HepG2 (cell line): ENCODE results near the gene MAT2A. TPM values are rescaled to one million over a fixed set of nuclear protein-coding genes. Genes with fewer than 3 reads are reported as not detected.

ENCODE experiments used
- AGO2 ChIP-seq: fragments of 200-400 bp; formaldehyde crosslinking; optimal IDR thresholded peaks from 2 replicates; pipeline ENCODE3; 2017; ENCODE audit warnings: mild to moderate bottlenecking, low read depth, low read length, moderate library complexity
- BCL6 ChIP-seq: IDR thresholded peaks from 2 replicates; pipeline ENCODE4 v1.6.1; 2016; ENCODE audit warnings: missing genetic modification reagents, missing compliant biosample characterization
- CBX1 ChIP-seq: IDR thresholded peaks from one replicate; pipeline ENCODE4 v1.6.1; 2016; ENCODE audit warnings: antibody characterized with exemption, low read depth
- CBX5 ChIP-seq: sonication (generic); formaldehyde crosslinking; IDR thresholded peaks from 2 replicates; pipeline ENCODE4 v1.4.0; 2020; ENCODE audit warnings: missing genetic modification reagents, borderline replicate concordance
- CEBPG ChIP-seq: IDR thresholded peaks from 2 replicates; pipeline ENCODE4 v1.6.1; 2016
- DBP ChIP-seq: sonication (generic); formaldehyde crosslinking; IDR thresholded peaks from 2 replicates; pipeline ENCODE4 v1.4.0; 2020; ENCODE audit warnings: missing genetic modification reagents; ENCODE audit errors: not compliant biosample characterization
- FOSL2 ChIP-seq: sonication (generic); formaldehyde crosslinking; IDR thresholded peaks from 2 replicates; pipeline ENCODE4 v1.4.0; 2020; ENCODE audit warnings: missing genetic modification reagents
- GABPA ChIP-seq, 2 experiments: IDR thresholded peaks; 2 replicates each; pipeline ENCODE4 v1.6.1; 2011 to 2016; ENCODE audit warnings: low read depth in 2 of 2, low read length in 1 of 2, missing biosample characterization in 1 of 2, missing genetic modification characterization in 1 of 2
- GABPB1 ChIP-seq: IDR thresholded peaks from 2 replicates; pipeline ENCODE4 v1.6.1; 2016; ENCODE audit warnings: mild to moderate bottlenecking, missing genetic modification reagents, moderate library complexity, missing compliant biosample characterization
- GATAD1 ChIP-seq: IDR thresholded peaks from 2 replicates; pipeline ENCODE4 v1.6.1; 2016; ENCODE audit warnings: missing genetic modification reagents, missing compliant biosample characterization
- HMG20B ChIP-seq: conservative IDR thresholded peaks from 2 replicates; pipeline ENCODE4 v1.6.1; 2016; ENCODE audit warnings: missing genetic modification reagents, missing compliant biosample characterization
- HOXD1 ChIP-seq: sonication (generic); formaldehyde crosslinking; IDR thresholded peaks from 2 replicates; pipeline ENCODE4 v1.5.0; 2020; ENCODE audit warnings: missing genetic modification reagents
- KLF11 ChIP-seq: IDR thresholded peaks from 2 replicates; pipeline ENCODE4 v1.6.1; 2016; ENCODE audit warnings: missing compliant biosample characterization
- MATR3 ChIP-seq: sonication (generic); formaldehyde crosslinking; IDR thresholded peaks from 2 replicates; pipeline ENCODE4 v1.4.0; 2020; ENCODE audit warnings: missing genetic modification reagents
- MIER2 ChIP-seq: IDR thresholded peaks from 2 replicates; pipeline ENCODE4 v1.6.1; 2016; ENCODE audit warnings: missing biosample characterization, missing genetic modification reagents
- RFXANK ChIP-seq: IDR thresholded peaks from 2 replicates; pipeline ENCODE4 v1.6.1; 2016
- SRY ChIP-seq: sonication (generic); formaldehyde crosslinking; IDR thresholded peaks from 2 replicates; pipeline ENCODE4 v1.8.0; 2022; ENCODE audit warnings: mild to moderate bottlenecking, missing genetic modification reagents
- STAT6 ChIP-seq: sonication (generic); formaldehyde crosslinking; IDR thresholded peaks from 2 replicates; pipeline ENCODE4 v1.4.0; 2020; ENCODE audit warnings: missing genetic modification reagents, mild to moderate bottlenecking, borderline replicate concordance
- U2AF2 ChIP-seq: fragments of 200-400 bp; formaldehyde crosslinking; IDR thresholded peaks from 2 replicates; pipeline ENCODE4 v1.6.1; 2017; ENCODE audit warnings: low read depth, mild to moderate bottlenecking, low read length
- WIZ ChIP-seq: sonication (generic); formaldehyde crosslinking; IDR thresholded peaks from 2 replicates; pipeline ENCODE4 v1.5.1; 2020; ENCODE audit warnings: mild to moderate bottlenecking, missing genetic modification reagents
- ZBTB26 ChIP-seq: IDR thresholded peaks from 2 replicates; pipeline ENCODE4 v1.6.1; 2016; ENCODE audit warnings: missing compliant biosample characterization, missing genetic modification reagents, borderline replicate concordance
- ZNF3 ChIP-seq: IDR thresholded peaks from 2 replicates; pipeline ENCODE4 v1.7.0; 2017; ENCODE audit warnings: inconsistent platforms
- ZNF496 ChIP-seq: sonication (generic); formaldehyde crosslinking; IDR thresholded peaks from 2 replicates; pipeline ENCODE4 v1.8.1; 2023; ENCODE audit warnings: mild to moderate bottlenecking, moderate library complexity, missing genetic modification reagents; ENCODE audit not compliant: insufficient replicate concordance
- ZNF510 ChIP-seq: sonication (generic); formaldehyde crosslinking; IDR thresholded peaks from 2 replicates; pipeline ENCODE4 v1.4.0; 2020; ENCODE audit warnings: low read depth, mild to moderate bottlenecking, missing genetic modification reagents
- ZNF652 ChIP-seq: IDR thresholded peaks from 2 replicates; pipeline ENCODE4 v1.6.1; 2016; ENCODE audit warnings: low read depth, borderline replicate concordance
- ZNF703 ChIP-seq: sonication (generic); formaldehyde crosslinking; IDR thresholded peaks from 2 replicates; pipeline ENCODE4 v1.5.1; 2020; ENCODE audit warnings: missing genetic modification reagents, mild to moderate bottlenecking, moderate library complexity, borderline replicate concordance
- ZSCAN31 ChIP-seq: sonication (generic); formaldehyde crosslinking; IDR thresholded peaks from 2 replicates; pipeline ENCODE4 v1.5.0; 2020; ENCODE audit warnings: low read depth, mild to moderate bottlenecking, missing genetic modification reagents
- polyA plus RNA-seq, 8 experiments: library from polyadenylated mRNA; depleted of rRNA in 3 of 8; stranded (reverse) in 7 of 8; unstranded in 1 of 8; fragments of >200 nt; fragmentation: Illumina TruSeq in 4 of 8; extraction: Trizol in 4 of 8; gene quantifications; 2 replicates each; pipeline versions ENCODE4 v1.2.1 to v1.2.3, GENCODE V29; 2011 to 2016; ENCODE audit warnings: low read depth in 4 of 8, missing spikeins in 1 of 8, mixed read lengths in 1 of 8; ENCODE audit not compliant: insufficient read depth in 1 of 8
- total RNA-seq, 5 experiments: library from RNA; depleted of rRNA; stranded (reverse); fragments of >200 nt; fragmentation: Illumina TruSeq; extraction: Trizol; gene quantifications; 2 replicates each; pipeline ENCODE4 v1.2.3, GENCODE V29; 2016; ENCODE audit warnings: low read depth in 1 of 5

Gene MAT2A
- total and polyA plus RNA-seq, 2 of the 13 experiments (the other 11 are each of a cell fraction or from before 2014, with no cell fraction given) = 155 to 331 TPM

GRCh38 chr2:85561280-85562212 is 22.6 kb downstream of the MAT2A start, which contains the start of gene GGCX (continued):
- TF ChIP-seq ZBTB26 (CRISPR knock-in tag) (peak; percentile 85), CBX1 (no peak), ZNF652 (CRISPR knock-in tag) (no peak), RFXANK (CRISPR knock-in tag) (no peak), MATR3 (no peak), CEBPG (CRISPR knock-in tag) (no peak; the same call in 1 of the 2 replicates), AGO2 (peak; percentile 26), ZSCAN31 (peak; percentile 78), BCL6 (CRISPR knock-in tag) (peak; percentile 54; the same call in 1 of the 2 replicates), ZNF510 (0 out of 2 replicates have a peak, but pooled peaks have one; percentile 63), HOXD1 (CRISPR knock-in tag) (0 out of 2 replicates have a peak, but pooled peaks have one; percentile 63), CBX5 (no peak), ZNF496 (CRISPR knock-in tag) (no peak), GABPA (IDR thresholded peaks at IDR 0.05; ENCODE audit: low read depth, low read length) (no peak), GABPA (CRISPR knock-in tag; IDR thresholded peaks at IDR 0.05; ENCODE audit: low read depth) (peak; percentile 81), FOSL2 (CRISPR knock-in tag) (peak; percentile 54; the same call in 1 of the 2 replicates), GABPB1 (CRISPR knock-in tag) (peak; percentile 90), U2AF2 (no peak), MIER2 (peak; percentile 66), WIZ (CRISPR knock-in tag) (no peak), SRY (peak; percentile 51; the same call in 1 of the 2 replicates), ZNF3 (CRISPR knock-in tag) (no peak; the same call in 1 of the 2 replicates), KLF11 (CRISPR knock-in tag) (peak; percentile 67; the same call in 1 of the 2 replicates), ZNF703 (no peak), DBP (CRISPR knock-in tag) (no peak), GATAD1 (CRISPR knock-in tag) (peak; percentile 97), HMG20B (CRISPR knock-in tag) (no peak), STAT6 (CRISPR knock-in tag) (peak; percentile 86; the same call in 1 of the 2 replicates)
